HEK293 (cell line): ENCODE measurements around the gene ECT2L.

Experiments
- CTCF ChIA-PET: fragments of 350-600 bp; formaldehyde crosslinking; extraction: SDS; loops from one replicate; lab custom pipeline; 2021; ENCODE audit warnings: antibody characterized with exemption; lab: Yijun Ruan, JAX
- POLR2A ChIA-PET: fragments of 300-600 bp; formaldehyde crosslinking; extraction: SDS; loops from one replicate; lab custom pipeline; 2020; ENCODE audit warnings: antibody characterized with exemption, inconsistent platforms; lab: Yijun Ruan, JAX
- H3K27ac ChIP-seq: fragments of 200-500 bp; sonication (Bioruptor generic); 2 replicates; pipeline ENCODE4 v1.5.1; 2014; ENCODE audit warnings: low read depth, low read length, control low read depth, inconsistent platforms; ENCODE audit errors: extremely low read depth
- H3K36me3 ChIP-seq, 2 experiments: fragments of 200-500 bp in 1 of 2; sonication (Bioruptor generic) in 1 of 2; 1 replicate in 1 of 2; 2 replicates in 1 of 2; pipeline ENCODE4 v1.5.1; 2014 to 2017; ENCODE audit warnings: inconsistent platforms in 2 of 2, low read length in 2 of 2; ENCODE audit not compliant: control insufficient read depth in 2 of 2, insufficient read depth in 1 of 2
- H3K4me1 ChIP-seq: fragments of 200-500 bp; sonication (Bioruptor generic); 2 replicates; pipeline ENCODE4 v1.5.1; 2014; ENCODE audit warnings: mild to moderate bottlenecking, low read length, inconsistent platforms; ENCODE audit not compliant: control insufficient read depth, insufficient read depth
- H3K4me3 ChIP-seq: 2 replicates; pipeline ENCODE4 v1.5.1; 2011; ENCODE audit warnings: low read depth, mild to moderate bottlenecking, control low read depth, low read length, moderate library complexity
- H3K9me3 ChIP-seq: fragments of 200-500 bp; sonication (Bioruptor generic); 2 replicates; pipeline ENCODE4 v1.5.1; 2014; ENCODE audit warnings: low read depth, low read length, inconsistent platforms; ENCODE audit not compliant: control insufficient read depth, insufficient read depth
- HOXC10 ChIP-seq: sonication (generic); formaldehyde crosslinking; IDR thresholded peaks from 2 replicates; pipeline ENCODE4 v1.8.1; 2023; ENCODE audit warnings: mild to moderate bottlenecking, missing genetic modification reagents
- KLF16 ChIP-seq: fragments of 450-650 bp; formaldehyde crosslinking; IDR thresholded peaks from 2 replicates; pipeline ENCODE4 v1.5.1; 2017; ENCODE audit warnings: missing biosample characterization, missing genetic modification characterization
- KLF17 ChIP-seq: fragments of 450-650 bp; formaldehyde crosslinking; IDR thresholded peaks from 2 replicates; pipeline ENCODE4 v1.5.1; 2016; ENCODE audit warnings: missing biosample characterization, missing genetic modification characterization
- ZBTB26 ChIP-seq: fragments of 450-650 bp; formaldehyde crosslinking; optimal IDR thresholded peaks from 2 replicates; pipeline ENCODE3; 2016; ENCODE audit warnings: missing biosample characterization, mild to moderate bottlenecking, missing genetic modification characterization
- ZNF169 ChIP-seq: fragments of 450-650 bp; formaldehyde crosslinking; IDR thresholded peaks from 2 replicates; pipeline ENCODE4 v1.5.1; 2016; ENCODE audit warnings: missing biosample characterization, missing genetic modification characterization
- ZNF175 ChIP-seq: fragments of 450-650 bp; formaldehyde crosslinking; IDR thresholded peaks from 2 replicates; pipeline ENCODE4 v1.5.1; 2016; ENCODE audit warnings: missing biosample characterization, missing genetic modification characterization
- ZNF18 ChIP-seq: fragments of 450-650 bp; formaldehyde crosslinking; IDR thresholded peaks from 2 replicates; pipeline ENCODE4 v1.5.1; 2016; ENCODE audit warnings: missing biosample characterization, missing genetic modification characterization
- ZNF2 ChIP-seq: fragments of 450-650 bp; formaldehyde crosslinking; IDR thresholded peaks from 2 replicates; pipeline ENCODE4 v1.5.1; 2016; ENCODE audit warnings: missing biosample characterization, missing genetic modification characterization
- ZNF214 ChIP-seq: fragments of 450-650 bp; formaldehyde crosslinking; IDR thresholded peaks from 2 replicates; pipeline ENCODE4 v1.5.1; 2017; ENCODE audit warnings: missing biosample characterization, mild to moderate bottlenecking, missing genetic modification characterization, borderline replicate concordance
- ZNF221 ChIP-seq: fragments of 450-650 bp; formaldehyde crosslinking; IDR thresholded peaks from 2 replicates; pipeline ENCODE4 v1.5.1; 2017; ENCODE audit warnings: missing biosample characterization, missing genetic modification characterization, borderline replicate concordance
- ZNF223 ChIP-seq: fragments of 450-650 bp; formaldehyde crosslinking; IDR thresholded peaks from 2 replicates; pipeline ENCODE4 v1.5.1; 2016; ENCODE audit warnings: missing biosample characterization, missing genetic modification characterization
- ZNF23 ChIP-seq: fragments of 450-650 bp; formaldehyde crosslinking; IDR thresholded peaks from 2 replicates; pipeline ENCODE4 v1.5.1; 2016; ENCODE audit warnings: missing biosample characterization, missing genetic modification characterization, borderline replicate concordance
- ZNF248 ChIP-seq: fragments of 450-650 bp; formaldehyde crosslinking; IDR thresholded peaks from 2 replicates; pipeline ENCODE4 v1.5.1; 2017; ENCODE audit warnings: missing biosample characterization, missing genetic modification characterization
- ZNF311 ChIP-seq: fragments of 450-650 bp; formaldehyde crosslinking; IDR thresholded peaks from 2 replicates; pipeline ENCODE4 v1.5.1; 2017; ENCODE audit warnings: missing biosample characterization, missing genetic modification characterization, borderline replicate concordance
- ZNF37A ChIP-seq: fragments of 450-650 bp; IDR thresholded peaks from 2 replicates; pipeline ENCODE4 v1.5.1; 2018; ENCODE audit warnings: missing biosample characterization, missing genetic modification characterization
- ZNF426 ChIP-seq: fragments of 450-650 bp; formaldehyde crosslinking; IDR thresholded peaks from 2 replicates; pipeline ENCODE4 v1.5.1; 2017; ENCODE audit warnings: missing biosample characterization, missing genetic modification characterization, mild to moderate bottlenecking, inconsistent platforms, moderate library complexity
- ZNF549 ChIP-seq: fragments of 450-650 bp; IDR thresholded peaks from 2 replicates; pipeline ENCODE4 v1.5.1; 2018; ENCODE audit warnings: missing biosample characterization, missing genetic modification characterization, mild to moderate bottlenecking, inconsistent platforms, moderate library complexity
- ZNF629 ChIP-seq: fragments of 450-650 bp; formaldehyde crosslinking; IDR thresholded peaks from 2 replicates; pipeline ENCODE4 v1.5.1; 2017; ENCODE audit warnings: missing biosample characterization, missing genetic modification characterization
- ZNF664 ChIP-seq: fragments of 450-650 bp; formaldehyde crosslinking; IDR thresholded peaks from 2 replicates; pipeline ENCODE4 v1.5.1; 2016; ENCODE audit warnings: missing biosample characterization, missing genetic modification characterization
- TF ChIP-seq, protein P1 (sequence below): fragments of 450-650 bp; IDR thresholded peaks from 2 replicates; pipeline ENCODE4 v1.5.1; 2018; ENCODE audit warnings: missing biosample characterization, mild to moderate bottlenecking, missing genetic modification characterization
- TF ChIP-seq, protein P2 (sequence below): fragments of 450-650 bp; formaldehyde crosslinking; IDR thresholded peaks from 2 replicates; pipeline ENCODE4 v1.5.1; 2016; ENCODE audit warnings: missing biosample characterization, missing genetic modification characterization
- TF ChIP-seq, protein P3 (sequence below): fragments of 450-650 bp; formaldehyde crosslinking; IDR thresholded peaks from 2 replicates; pipeline ENCODE4 v1.5.1; 2016; ENCODE audit warnings: missing biosample characterization, missing genetic modification characterization

The ECT2L gene

GRCh38 chr6:138909511-138909910, 113.6 kb downstream of the ECT2L start (continued):
- TF ChIP-seq, protein P1, sequence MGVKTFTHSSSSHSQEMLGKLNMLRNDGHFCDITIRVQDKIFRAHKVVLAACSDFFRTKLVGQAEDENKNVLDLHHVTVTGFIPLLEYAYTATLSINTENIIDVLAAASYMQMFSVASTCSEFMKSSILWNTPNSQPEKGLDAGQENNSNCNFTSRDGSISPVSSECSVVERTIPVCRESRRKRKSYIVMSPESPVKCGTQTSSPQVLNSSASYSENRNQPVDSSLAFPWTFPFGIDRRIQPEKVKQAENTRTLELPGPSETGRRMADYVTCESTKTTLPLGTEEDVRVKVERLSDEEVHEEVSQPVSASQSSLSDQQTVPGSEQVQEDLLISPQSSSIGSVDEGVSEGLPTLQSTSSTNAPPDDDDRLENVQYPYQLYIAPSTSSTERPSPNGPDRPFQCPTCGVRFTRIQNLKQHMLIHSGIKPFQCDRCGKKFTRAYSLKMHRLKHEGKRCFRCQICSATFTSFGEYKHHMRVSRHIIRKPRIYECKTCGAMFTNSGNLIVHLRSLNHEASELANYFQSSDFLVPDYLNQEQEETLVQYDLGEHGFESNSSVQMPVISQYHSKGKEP, result no peak
- TF ChIP-seq ZNF37A (tag by site-specific recombination), result no peak
- no peak for TF ChIP-seq ZNF175 (tag by site-specific recombination)
- no peak for TF ChIP-seq HOXC10 (CRISPR knock-in tag)

- no peaks in the 10 kb centered on the region for H3K4me1 ChIP-seq
- CTCF ChIA-PET, result interaction anchor here (0.8 kb wide), 1 partner anchor 79 kb away, joined by 3 read pairs; no protein-coding TSS in a partner anchor
- no peaks in the 10 kb centered on the region for H3K9me3 ChIP-seq
- POLR2A ChIA-PET, result no interaction called here
- H3K36me3 ChIP-seq, result peaks cover 67 to 94% of the 10 kb centered on the region in 2 experiments
- H3K4me3 ChIP-seq, result no peak overlapping the region
- no peak for TF ChIP-seq ZNF221 (tag by site-specific recombination)
- TF ChIP-seq ZNF311 (tag by site-specific recombination), result no peak
- TF ChIP-seq ZNF2 (tag by site-specific recombination), result no peak
- TF ChIP-seq, protein P2, sequence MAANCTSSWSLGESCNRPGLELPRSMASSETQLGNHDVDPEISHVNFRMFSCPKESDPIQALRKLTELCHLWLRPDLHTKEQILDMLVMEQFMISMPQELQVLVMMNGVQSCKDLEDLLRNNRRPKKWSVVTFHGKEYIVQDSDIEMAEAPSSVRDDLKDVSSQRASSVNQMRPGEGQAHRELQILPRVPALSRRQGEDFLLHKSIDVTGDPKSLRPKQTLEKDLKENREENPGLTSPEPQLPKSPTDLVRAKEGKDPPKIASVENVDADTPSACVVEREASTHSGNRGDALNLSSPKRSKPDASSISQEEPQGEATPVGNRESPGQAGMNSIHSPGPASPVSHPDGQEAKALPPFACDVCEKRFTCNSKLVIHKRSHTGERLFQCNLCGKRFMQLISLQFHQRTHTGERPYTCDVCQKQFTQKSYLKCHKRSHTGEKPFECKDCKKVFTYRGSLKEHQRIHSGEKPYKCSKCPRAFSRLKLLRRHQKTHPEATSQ (tag by site-specific recombination), result no peak
- no peak for TF ChIP-seq ZNF223 (tag by site-specific recombination)
- no peak for TF ChIP-seq ZBTB26 (tag by site-specific recombination)
- TF ChIP-seq KLF16, result no peak
- no peak for TF ChIP-seq ZNF23 (tag by site-specific recombination)
- TF ChIP-seq ZNF214 (tag by site-specific recombination), result no peak
- TF ChIP-seq ZNF169 (tag by site-specific recombination), result no peak
- no peak for TF ChIP-seq ZNF426 (tag by site-specific recombination)
- TF ChIP-seq ZNF18 (tag by site-specific recombination), result no peak
- TF ChIP-seq ZNF664 (tag by site-specific recombination), result no peak
- TF ChIP-seq ZNF549 (tag by site-specific recombination), result no peak
- no peak for TF ChIP-seq KLF17 (tag by site-specific recombination)
- no peak for TF ChIP-seq ZNF248 (tag by site-specific recombination)
- TF ChIP-seq, protein P3, sequence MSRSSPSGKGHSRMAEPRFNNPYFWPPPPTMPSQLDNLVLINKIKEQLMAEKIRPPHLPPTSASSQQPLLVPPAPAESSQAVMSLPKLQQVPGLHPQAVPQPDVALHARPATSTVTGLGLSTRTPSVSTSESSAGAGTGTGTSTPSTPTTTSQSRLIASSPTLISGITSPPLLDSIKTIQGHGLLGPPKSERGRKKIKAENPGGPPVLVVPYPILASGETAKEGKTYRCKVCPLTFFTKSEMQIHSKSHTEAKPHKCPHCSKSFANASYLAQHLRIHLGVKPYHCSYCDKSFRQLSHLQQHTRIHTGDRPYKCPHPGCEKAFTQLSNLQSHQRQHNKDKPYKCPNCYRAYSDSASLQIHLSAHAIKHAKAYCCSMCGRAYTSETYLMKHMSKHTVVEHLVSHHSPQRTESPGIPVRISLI, result no peak
- no peak for TF ChIP-seq ZNF629
- no peak overlapping the region for H3K27ac ChIP-seq
Measured at GRCh38 chr6:138909975-138910374, 114.1 kb downstream of the ECT2L start.
